HFF-Myc (cell line): Measurements from ENCODE around the gene CLPTM1L.

Experiments
- DNase-seq: peaks from one replicate; pipeline ENCODE4 v3.0.0-alpha.2; 2011; ENCODE audit warnings: low read depth; ENCODE audit errors: extremely low read depth
- H3K4me3 ChIP-seq: replicated peaks from 2 replicates; pipeline ENCODE4 v1.5.1; 2011; ENCODE audit warnings: low read depth, mild to moderate bottlenecking, control low read depth, low read length
- TF ChIP-seq, protein P1 (sequence below): IDR thresholded peaks from 2 replicates; pipeline ENCODE4 v1.5.1; 2012; ENCODE audit warnings: mild to moderate bottlenecking, low read depth, low read length, control low read depth; ENCODE audit errors: missing control alignments

Gene CLPTM1L

DNA sequence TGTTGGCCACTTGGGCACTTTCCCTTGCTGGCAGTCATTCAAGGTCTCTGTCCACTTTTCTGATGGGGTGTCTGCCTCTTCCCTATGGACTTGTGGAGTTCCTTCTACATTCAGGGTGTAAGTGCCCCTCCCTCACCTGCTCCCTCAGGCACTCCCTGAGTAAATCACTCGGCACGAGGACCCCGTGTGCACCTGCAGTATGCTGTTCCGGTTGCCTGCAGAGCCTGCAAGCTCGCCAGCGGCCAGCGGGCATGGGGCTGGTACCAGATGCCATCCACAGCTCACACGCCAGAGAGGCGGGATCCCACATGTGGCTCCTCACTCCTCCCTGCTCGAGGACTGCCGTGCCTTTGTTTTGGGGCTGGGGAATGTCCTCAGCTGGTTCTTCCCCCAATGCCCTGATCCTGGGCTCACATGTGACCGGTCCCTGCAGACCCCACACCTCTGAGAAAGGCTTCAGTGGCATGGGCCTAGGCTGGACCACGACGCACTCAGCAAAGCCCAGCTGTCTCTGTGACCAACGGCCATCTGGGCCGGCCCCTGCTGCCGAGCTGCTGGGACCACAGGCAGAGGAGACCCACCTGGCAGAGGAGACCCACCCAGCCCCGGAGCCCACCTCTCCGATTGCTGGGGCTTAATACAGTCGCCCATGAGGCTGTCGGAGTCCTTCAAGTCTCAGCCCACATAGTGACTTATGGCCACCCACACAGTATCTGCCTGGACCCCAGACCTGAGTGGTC lies 46.1 kb upstream of the CLPTM1L start:
- TF ChIP-seq, protein P1, sequence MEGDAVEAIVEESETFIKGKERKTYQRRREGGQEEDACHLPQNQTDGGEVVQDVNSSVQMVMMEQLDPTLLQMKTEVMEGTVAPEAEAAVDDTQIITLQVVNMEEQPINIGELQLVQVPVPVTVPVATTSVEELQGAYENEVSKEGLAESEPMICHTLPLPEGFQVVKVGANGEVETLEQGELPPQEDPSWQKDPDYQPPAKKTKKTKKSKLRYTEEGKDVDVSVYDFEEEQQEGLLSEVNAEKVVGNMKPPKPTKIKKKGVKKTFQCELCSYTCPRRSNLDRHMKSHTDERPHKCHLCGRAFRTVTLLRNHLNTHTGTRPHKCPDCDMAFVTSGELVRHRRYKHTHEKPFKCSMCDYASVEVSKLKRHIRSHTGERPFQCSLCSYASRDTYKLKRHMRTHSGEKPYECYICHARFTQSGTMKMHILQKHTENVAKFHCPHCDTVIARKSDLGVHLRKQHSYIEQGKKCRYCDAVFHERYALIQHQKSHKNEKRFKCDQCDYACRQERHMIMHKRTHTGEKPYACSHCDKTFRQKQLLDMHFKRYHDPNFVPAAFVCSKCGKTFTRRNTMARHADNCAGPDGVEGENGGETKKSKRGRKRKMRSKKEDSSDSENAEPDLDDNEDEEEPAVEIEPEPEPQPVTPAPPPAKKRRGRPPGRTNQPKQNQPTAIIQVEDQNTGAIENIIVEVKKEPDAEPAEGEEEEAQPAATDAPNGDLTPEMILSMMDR, result no peak

DNA sequence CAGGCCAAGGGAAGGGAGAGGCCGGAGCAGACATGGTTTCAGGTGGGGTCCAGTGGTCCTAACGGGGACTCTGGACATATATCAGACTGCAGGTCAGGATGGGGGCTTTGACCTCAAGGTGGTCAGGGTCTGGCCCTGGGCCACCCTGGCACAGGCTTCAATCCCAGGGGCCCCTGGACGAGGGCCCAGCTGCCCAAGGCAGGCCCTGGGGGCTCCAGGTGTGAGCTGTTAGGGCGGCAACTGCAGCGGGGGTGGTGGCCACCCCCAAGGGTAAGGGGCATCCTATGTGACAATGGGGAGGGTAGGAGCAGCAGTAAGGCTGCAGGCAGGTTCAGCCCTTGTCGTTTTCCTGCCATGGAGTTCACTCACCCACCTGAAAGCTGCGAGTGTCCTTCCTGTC lies 45.4 kb upstream of the CLPTM1L start:
- TF ChIP-seq, protein P1, result no peak
- no peak overlapping the region for H3K4me3 ChIP-seq
- DNase-seq, result no peak

More for the DNA sequence above, 46.1 kb upstream of the CLPTM1L start:
- no peak overlapping the region for H3K4me3 ChIP-seq
- DNase-seq, result no peak

DNA sequence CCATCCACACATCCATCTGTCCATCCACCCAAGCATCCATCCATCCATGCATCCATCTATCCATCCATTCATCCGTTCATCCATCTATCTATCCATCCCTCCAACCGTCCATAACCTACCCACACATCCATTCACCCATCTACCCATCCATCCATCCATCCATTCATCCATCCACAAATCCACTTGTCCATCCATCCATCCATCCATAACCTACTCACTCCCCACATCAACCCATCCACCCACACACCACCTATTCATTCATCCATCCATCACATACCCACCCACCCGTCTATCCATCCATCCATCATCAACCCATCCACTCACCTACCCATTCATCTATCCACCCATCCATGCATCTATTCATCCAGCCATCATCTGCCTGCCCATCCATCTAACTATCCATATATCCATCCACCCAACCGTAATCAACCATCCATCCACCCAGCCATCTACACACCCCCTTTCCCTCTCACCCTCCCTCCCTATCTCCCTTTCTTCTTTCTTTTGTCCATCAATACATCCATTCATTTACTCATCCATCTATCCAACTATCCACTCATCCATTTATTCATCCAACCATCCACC lies 43.6 kb upstream of the CLPTM1L start:
- TF ChIP-seq, protein P1, result no peak
- no peak overlapping the region for H3K4me3 ChIP-seq
- DNase-seq, result no peak

GRCh38 chr5:1387876-1388275 lies 43.0 kb upstream of the CLPTM1L start:
- H3K4me3 ChIP-seq, result no peak overlapping the region
- TF ChIP-seq, protein P1, result no peak
- no peak for DNase-seq

DNA sequence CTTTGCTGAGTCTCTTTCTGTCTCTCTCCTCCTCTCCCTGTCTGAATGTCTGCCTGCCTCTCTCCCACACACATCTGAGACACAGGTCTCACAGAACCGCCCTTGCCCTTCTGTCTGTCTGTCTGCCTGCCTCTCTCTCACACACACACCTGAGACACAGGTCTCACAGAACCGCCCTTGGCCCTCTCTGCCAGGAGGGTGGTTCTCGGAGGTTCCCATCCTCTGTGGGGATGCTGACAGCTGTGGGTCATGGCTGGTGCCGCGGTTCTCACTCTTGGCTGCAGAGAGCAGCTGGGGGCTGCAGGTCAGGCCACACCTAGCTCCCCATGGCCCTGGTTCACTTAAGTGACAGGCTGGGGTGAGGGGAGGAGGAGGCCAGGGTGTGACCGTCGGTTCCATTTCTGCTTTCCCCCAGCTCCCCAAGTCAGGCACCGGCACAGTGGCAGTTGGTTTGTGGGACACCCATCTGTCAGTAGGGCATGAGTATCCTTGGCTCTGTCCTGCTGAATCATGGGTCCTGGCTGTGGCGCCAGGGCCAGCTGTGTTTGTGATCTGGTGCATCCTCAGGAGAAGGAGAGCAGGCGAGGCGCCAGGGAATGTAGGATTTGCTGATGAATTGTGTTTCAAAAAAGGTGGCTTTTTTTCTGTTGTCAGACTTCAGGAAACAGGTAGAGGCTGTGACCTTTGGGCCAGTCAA lies 42.3 kb upstream of the CLPTM1L start:
- no peak for DNase-seq
- TF ChIP-seq, protein P1, result no peak
- H3K4me3 ChIP-seq, result no peak overlapping the region

GRCh38 chr5:1386274-1386717 lies 41.4 kb upstream of the CLPTM1L start:
- TF ChIP-seq, protein P1, result no peak
- DNase-seq, result no peak
- H3K4me3 ChIP-seq, result peak overlapping the region; percentile 45
